ENCODE results near the gene ABCC10.

DNA sequence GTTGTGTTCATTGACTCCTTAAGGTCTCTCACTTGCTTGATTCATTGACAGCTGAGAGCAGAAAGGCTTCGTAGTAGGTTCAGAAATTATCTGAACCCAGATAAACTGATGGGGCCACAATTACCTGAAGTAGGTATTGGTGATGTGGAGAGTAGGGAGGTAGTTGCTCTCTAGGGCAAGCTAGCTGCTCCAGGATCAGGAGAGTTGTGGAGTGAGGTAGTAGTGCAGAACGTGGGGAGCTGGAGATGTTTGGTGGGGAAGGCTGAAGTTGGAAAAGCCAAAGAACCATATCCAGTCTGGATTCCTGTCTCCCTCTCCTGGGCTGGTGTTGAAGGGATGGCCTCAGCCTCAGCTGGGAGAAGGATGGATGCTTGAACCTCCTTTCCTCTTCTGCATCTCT lies 65.9 kb downstream of the ABCC10 start:
- TF ChIP-seq GATA3 (IDR thresholded peaks at IDR 0.05; ENCODE audit: low read depth, low read length) (no peak), GATA2 (IDR thresholded peaks at IDR 0.05; ENCODE audit: low read depth, low read length) (no peak)

All from SH-SY5Y (cell line).